B cell (primary cell): Measurements from ENCODE around the gene SLC4A2. TPM values are rescaled to one million over a fixed set of nuclear protein-coding genes. Genes with fewer than 3 reads are reported as not detected.

ENCODE experiments used
- ATAC-seq: fragments of 200-7000 bp; cut with Tn5 transposase; one replicate; pipeline ENCODE4 v1.10.0; 2021; ENCODE audit warnings: low read depth, mild to moderate bottlenecking, moderate number of reproducible peaks, moderate library complexity
- CTCF ChIA-PET: fragments of 350-600 bp; sonication (Branson Sonifier 250); formaldehyde crosslinking; loops from one replicate; lab custom pipeline; 2021; ENCODE audit warnings: antibody characterized with exemption, inconsistent platforms; lab: Charles Lee
- POLR2A ChIA-PET: fragments of 350-600 bp; sonication (Branson Sonifier 250); formaldehyde crosslinking; loops from one replicate; lab custom pipeline; 2021; ENCODE audit warnings: antibody characterized with exemption; lab: Charles Lee
- DNase-seq: peaks from one replicate; pipeline ENCODE4 v3.0.0; 2013
- H2AFZ ChIP-seq: 2 replicates; pipeline ENCODE4 v1.6.1; 2012; ENCODE audit warnings: mild to moderate bottlenecking, low read depth, low read length; ENCODE audit not compliant: insufficient read depth, poor library complexity, severe bottlenecking
- H3K27ac ChIP-seq, 2 donors: 1 replicate in 1 of 2; 2 replicates in 1 of 2; pipeline ENCODE4 v1.5.1; 2012 to 2013; ENCODE audit warnings: low read length in 2 of 2, mild to moderate bottlenecking in 2 of 2, moderate library complexity in 1 of 2
- H3K27me3 ChIP-seq, 4 experiments: fragments of 200-600 bp in 1 of 4; sonication (generic) in 1 of 4; replicated peaks in 1 of 4; 1 replicate in 2 of 4; 2 replicates in 2 of 4; pipeline versions ENCODE4 v1.6.1 to v1.7.0; 2013 to 2016; ENCODE audit warnings: low read length in 3 of 4, mild to moderate bottlenecking in 2 of 4, mixed read lengths in 1 of 4, moderate library complexity in 1 of 4; ENCODE audit not compliant: insufficient read depth in 4 of 4, control insufficient read depth in 3 of 4; ENCODE audit errors: control extremely low read depth in 1 of 4
- H3K36me3 ChIP-seq, 2 experiments: replicated peaks in 1 of 2; 1 replicate in 1 of 2; 2 replicates in 1 of 2; pipeline versions ENCODE4 v1.6.1 to v1.7.1; 2013; ENCODE audit warnings: low read length in 1 of 2; ENCODE audit not compliant: insufficient read depth in 2 of 2, control insufficient read depth in 1 of 2; ENCODE audit errors: control extremely low read depth in 1 of 2, extremely low read depth in 1 of 2
- H3K4me1 ChIP-seq, 2 donors: fragments of 200-600 bp in 1 of 2; sonication (generic) in 1 of 2; 1 replicate in 1 of 2; 2 replicates in 1 of 2; pipeline versions ENCODE4 v1.5.1 to v1.6.1; 2013 to 2017; ENCODE audit warnings: low read length in 2 of 2; ENCODE audit not compliant: control insufficient read depth in 2 of 2, insufficient read depth in 2 of 2
- H3K4me2 ChIP-seq: replicated peaks from 2 replicates; pipeline ENCODE3; 2012; ENCODE audit warnings: mild to moderate bottlenecking, low read depth, low read length; ENCODE audit not compliant: poor library complexity, severe bottlenecking
- H3K4me3 ChIP-seq, 5 experiments: fragments of 200-600 bp in 1 of 5; sonication (generic) in 1 of 5; 1 replicate in 3 of 5; 2 replicates in 2 of 5; pipeline versions ENCODE4 v1.5.1 to v1.7.0; 2011 to 2016; ENCODE audit warnings: low read length in 4 of 5, mild to moderate bottlenecking in 4 of 5, low read depth in 2 of 5, control low read depth in 1 of 5, moderate library complexity in 1 of 5; ENCODE audit not compliant: insufficient read depth in 1 of 5; ENCODE audit errors: control extremely low read depth in 1 of 5, extremely low read depth in 1 of 5
- H3K79me2 ChIP-seq: fragments of 200-600 bp; sonication (generic); one replicate; pipeline ENCODE4 v1.6.0; 2016; ENCODE audit warnings: low read length; ENCODE audit not compliant: control insufficient read depth, insufficient read depth
- H3K9ac ChIP-seq: fragments of 200-600 bp; sonication (generic); 2 replicates; pipeline ENCODE4 v1.6.1; 2017; ENCODE audit warnings: mild to moderate bottlenecking, low read length, moderate library complexity
- H3K9me3 ChIP-seq, 3 donors: one replicate each; pipeline versions ENCODE4 v1.6.1 to v1.7.1; 2013; ENCODE audit warnings: low read length in 2 of 3; ENCODE audit not compliant: control insufficient read depth in 2 of 3, insufficient read depth in 1 of 3; ENCODE audit errors: control extremely low read depth in 1 of 3
- H4K20me1 ChIP-seq: 2 replicates; pipeline ENCODE4 v1.6.0; 2012; ENCODE audit warnings: mild to moderate bottlenecking, low read length; ENCODE audit not compliant: insufficient read depth, control insufficient read depth, poor library complexity, severe bottlenecking
- H3K27ac Mint-ChIP-seq: one replicate; pipeline ENCODE4 v1.8.0; 2021; ENCODE audit warnings: mixed read lengths
- H3K27me3 Mint-ChIP-seq: one replicate; pipeline ENCODE4 v1.8.0; 2021; ENCODE audit warnings: mixed read lengths
- H3K4me1 Mint-ChIP-seq: one replicate; pipeline ENCODE4 v1.8.0; 2021; ENCODE audit warnings: mixed read lengths
- H3K4me3 Mint-ChIP-seq: one replicate; pipeline ENCODE4 v1.8.0; 2021; ENCODE audit warnings: mixed read lengths
- H3K9me3 Mint-ChIP-seq: one replicate; pipeline ENCODE4 v1.8.0; 2022; ENCODE audit warnings: mixed read lengths; ENCODE audit not compliant: insufficient read depth
- EZH2 ChIP-seq: IDR thresholded peaks from 2 replicates; pipeline ENCODE4 v1.6.1; 2012; ENCODE audit warnings: borderline replicate concordance, low read depth, mild to moderate bottlenecking, moderate library complexity, low read length; ENCODE audit not compliant: insufficient read depth, poor library complexity, severe bottlenecking
- WGBS: methylation state at CpG from one replicate; pipeline ENCODE4 v1.1.5; 2013; ENCODE audit warnings: missing lambda C conversion rate; ENCODE audit not compliant: insufficient coverage; 5-methylcytosine and 5-hydroxymethylcytosine counted together
- intact Hi-C: fragments of 100-400 bp; cut with micrococcal nuclease; formaldehyde crosslinking; loops from one replicate; pipeline ENCODE4 v1.10.0; 2022
- polyA plus RNA-seq: library from polyadenylated mRNA; depleted of rRNA; stranded (reverse); fragments of >200 nt; gene quantifications from 2 replicates; pipeline ENCODE4 v1.2.3, GENCODE V29; 2012
- total RNA-seq, 2 donors: library from RNA; stranded (reverse); fragments of 120-200 nt in 1 of 2; gene quantifications; 1 replicate in 1 of 2; 2 replicates in 1 of 2; pipeline versions ENCODE4 v1.2.3 to v1.2.4, GENCODE V29; 2013 to 2022
- TF ChIP-seq, protein P1 (sequence below): fragments of 200-600 bp; IDR thresholded peaks from one replicate; pipeline ENCODE4 v1.8.0; 2022; ENCODE audit warnings: antibody characterized with exemption, mild to moderate bottlenecking

SLC4A2 gene
- total and polyA plus RNA-seq, 2 donors (not counting 1 experiment from before 2014, with no cell fraction given): 82.8 to 113 TPM

DNA sequence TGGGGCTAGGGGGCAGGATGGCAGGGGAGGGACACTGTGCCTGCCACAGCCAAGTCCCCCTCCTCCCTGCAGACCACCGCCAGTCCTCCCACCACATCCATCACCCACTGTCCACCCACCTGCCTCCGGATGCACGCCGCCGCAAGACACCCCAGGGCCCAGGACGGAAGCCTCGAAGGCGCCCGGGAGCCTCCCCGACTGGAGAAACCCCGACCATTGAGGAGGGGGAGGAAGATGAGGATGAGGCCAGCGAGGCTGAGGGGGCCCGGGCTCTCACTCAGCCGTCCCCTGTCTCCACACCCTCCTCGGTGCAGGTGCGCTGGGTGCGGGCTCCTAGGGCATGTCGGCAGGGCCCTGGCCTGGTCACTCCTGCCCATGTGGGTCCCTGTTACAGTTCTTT, 5.1 kb downstream of the SLC4A2 start:
- H3K4me1 Mint-ChIP-seq: peaks cover 19% of the 10 kb centered on the region
- H3K4me1 ChIP-seq: peaks cover 11 to 18% of the 10 kb centered on the region in 2 donors
- no peak overlapping the region for H2AFZ ChIP-seq
- 98% methylated on average over 14 of the region's 18 CpGs for WGBS
- H3K4me3 Mint-ChIP-seq: no peak overlapping the region
- no peak overlapping the region for H3K4me2 ChIP-seq
- no peak overlapping the region for H3K9ac ChIP-seq
- peaks cover 0 to 30% of the 10 kb centered on the region in 2 experiments for H3K36me3 ChIP-seq
- H3K27me3 ChIP-seq: no peaks in the 10 kb centered on the region
- no peak overlapping the region for H3K27ac Mint-ChIP-seq
- H3K27ac ChIP-seq: no peak overlapping the region
- intact Hi-C loops: no loop called here
- no peak for ATAC-seq
- no peaks in the 10 kb centered on the region for H3K27me3 Mint-ChIP-seq
- DNase-seq: no peak
- H3K9me3 Mint-ChIP-seq: no peaks in the 10 kb centered on the region
- ChIA-PET CTCF (no interaction called here), POLR2A (no interaction called here)
- H3K79me2 ChIP-seq: peaks cover 31% of the 10 kb centered on the region
- TF ChIP-seq, protein P1, sequence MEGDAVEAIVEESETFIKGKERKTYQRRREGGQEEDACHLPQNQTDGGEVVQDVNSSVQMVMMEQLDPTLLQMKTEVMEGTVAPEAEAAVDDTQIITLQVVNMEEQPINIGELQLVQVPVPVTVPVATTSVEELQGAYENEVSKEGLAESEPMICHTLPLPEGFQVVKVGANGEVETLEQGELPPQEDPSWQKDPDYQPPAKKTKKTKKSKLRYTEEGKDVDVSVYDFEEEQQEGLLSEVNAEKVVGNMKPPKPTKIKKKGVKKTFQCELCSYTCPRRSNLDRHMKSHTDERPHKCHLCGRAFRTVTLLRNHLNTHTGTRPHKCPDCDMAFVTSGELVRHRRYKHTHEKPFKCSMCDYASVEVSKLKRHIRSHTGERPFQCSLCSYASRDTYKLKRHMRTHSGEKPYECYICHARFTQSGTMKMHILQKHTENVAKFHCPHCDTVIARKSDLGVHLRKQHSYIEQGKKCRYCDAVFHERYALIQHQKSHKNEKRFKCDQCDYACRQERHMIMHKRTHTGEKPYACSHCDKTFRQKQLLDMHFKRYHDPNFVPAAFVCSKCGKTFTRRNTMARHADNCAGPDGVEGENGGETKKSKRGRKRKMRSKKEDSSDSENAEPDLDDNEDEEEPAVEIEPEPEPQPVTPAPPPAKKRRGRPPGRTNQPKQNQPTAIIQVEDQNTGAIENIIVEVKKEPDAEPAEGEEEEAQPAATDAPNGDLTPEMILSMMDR: no peak
- TF ChIP-seq EZH2: no peak
- peaks cover 32% of the 10 kb centered on the region for H4K20me1 ChIP-seq
- H3K4me3 ChIP-seq: no peak overlapping the region
- H3K9me3 ChIP-seq: no peaks in the 10 kb centered on the region

DNA sequence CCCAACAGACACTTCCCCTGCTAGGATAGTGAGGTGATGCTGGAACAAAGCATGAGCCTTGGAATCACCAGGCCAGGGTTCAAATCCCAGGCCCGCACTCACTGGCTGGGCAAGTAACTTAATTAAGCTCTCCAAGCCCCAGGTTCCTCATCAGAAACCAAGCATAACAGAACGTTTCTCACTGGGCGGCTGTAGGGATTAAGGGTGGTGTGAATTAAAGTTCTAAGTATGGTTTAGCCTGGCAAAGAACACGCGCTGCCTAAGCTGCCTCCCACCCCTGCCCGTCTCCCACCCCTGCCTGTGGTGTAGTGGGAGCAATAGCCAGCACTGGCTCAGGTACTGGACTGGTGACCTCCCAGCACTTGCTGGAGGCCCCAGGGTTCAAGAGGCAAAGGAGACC, 5.6 kb downstream of the SLC4A2 start:
- H3K9me3 Mint-ChIP-seq: no peaks in the 10 kb centered on the region
- ChIA-PET POLR2A (no interaction called here), CTCF (no interaction called here)
- H3K27me3 Mint-ChIP-seq: no peaks in the 10 kb centered on the region
- no peak for TF ChIP-seq EZH2
- TF ChIP-seq, protein P1: no peak
- Histone ChIP-seq H3K4me3 (no peak overlapping the region), H3K36me3 (peaks cover 0 to 34% of the 10 kb centered on the region in 2 experiments), H3K27me3 (no peaks in the 10 kb centered on the region), H3K4me2 (no peak overlapping the region), H3K9ac (no peak overlapping the region), H3K27ac (no peak overlapping the region), H3K4me1 (peaks cover 10 to 17% of the 10 kb centered on the region in 2 donors), H3K79me2 (peaks cover 26% of the 10 kb centered on the region), H2AFZ (no peak overlapping the region), H3K9me3 (no peaks in the 10 kb centered on the region), H4K20me1 (peaks cover 30% of the 10 kb centered on the region)
- H3K4me1 Mint-ChIP-seq: peaks cover 18% of the 10 kb centered on the region
- ATAC-seq (no peak), DNase-seq (no peak)
- H3K4me3 Mint-ChIP-seq: no peak overlapping the region
- intact Hi-C loops: no loop called here
- H3K27ac Mint-ChIP-seq: no peak overlapping the region
- 100% methylated on average over 3 of the region's 6 CpGs for WGBS
